ENCODE results near the gene CHMP5.

DNA sequence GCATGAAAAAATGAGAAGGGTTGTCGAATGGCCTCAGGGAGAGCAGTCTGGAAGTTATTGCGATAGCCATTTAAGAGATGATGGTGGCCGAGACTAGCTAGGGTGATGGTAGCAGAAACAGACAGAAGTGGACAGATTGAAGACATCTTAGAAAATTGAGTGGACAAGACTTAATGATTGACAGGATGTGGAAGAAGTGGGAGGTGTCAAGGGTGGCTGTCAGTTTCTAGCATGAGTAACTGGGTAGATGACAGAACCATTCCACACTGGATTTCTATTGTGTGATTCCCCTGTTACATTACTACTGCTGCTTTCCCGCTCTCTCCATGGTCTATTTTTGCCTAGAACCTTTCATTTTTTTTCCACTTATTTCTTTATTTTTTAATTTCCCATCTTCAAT, 12.6 kb downstream of the CHMP5 start:
- TF ChIP-seq POLR2A (IDR thresholded peaks at IDR 0.05) (no peak), EP300 (IDR thresholded peaks at IDR 0.05) (no peak), POLR2AphosphoS5 (IDR thresholded peaks at IDR 0.05) (no peak)

All from sigmoid colon (tissue), 4 donors.